HG03575 (cell line): ENCODE data around the gene CEP83.
"Not testable (repeated sequence)": the region's sequence is repeated elsewhere in the genome, so short reads cannot be mapped to it uniquely, and the experiment has no call there.

Source experiments
- ATAC-seq: cut with Tn5 transposase; IDR thresholded peaks from one replicate; pipeline ENCODE4 v1.9.1; 2021; ENCODE audit not compliant: unreplicated experiment, insufficient number of reproducible peaks, low FRiP score; ENCODE audit errors: extremely low read depth

The CEP83 gene

GRCh38 chr12:94320109-94320508 lies 139.6 kb downstream of the CEP83 start:
- no peak for ATAC-seq

GRCh38 chr12:94318181-94318580 lies 141.5 kb downstream of the CEP83 start:
- ATAC-seq = peak; percentile 56

- not testable (repeated sequence) for ATAC-seq
Observed at GRCh38 chr12:94316600-94316999, 143.1 kb downstream of the CEP83 start.

DNA sequence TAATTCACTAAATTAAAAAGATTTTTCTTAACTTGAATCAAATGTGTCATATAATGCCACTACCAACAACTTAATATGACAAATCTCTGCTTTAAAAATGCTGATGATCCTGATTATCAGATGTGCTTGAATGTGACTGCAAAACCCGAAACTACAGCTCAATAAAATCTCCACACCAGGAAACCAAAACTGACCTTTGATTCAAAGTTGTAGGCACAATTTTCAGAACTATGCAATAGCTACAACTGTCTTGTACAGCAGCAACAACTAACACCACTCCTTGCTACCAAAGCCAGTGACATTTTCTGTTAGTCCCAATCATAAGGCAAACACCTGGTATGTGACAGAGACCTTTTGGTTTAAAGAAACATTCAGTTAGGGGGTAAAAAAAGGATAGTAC lies 147.3 kb downstream of the CEP83 start:
- ATAC-seq = no peak

- no peak for ATAC-seq
Observed at GRCh38 chr12:94309373-94309772, 150.3 kb downstream of the CEP83 start.

GRCh38 chr12:94308612-94309011 lies 151.1 kb downstream of the CEP83 start:
- no peak for ATAC-seq

GRCh38 chr12:94305130-94305957 lies 154.3 kb downstream of the CEP83 start:
- ATAC-seq = no peak

GRCh38 chr12:94304566-94305061 lies 155.1 kb downstream of the CEP83 start:
- no peak for ATAC-seq

DNA sequence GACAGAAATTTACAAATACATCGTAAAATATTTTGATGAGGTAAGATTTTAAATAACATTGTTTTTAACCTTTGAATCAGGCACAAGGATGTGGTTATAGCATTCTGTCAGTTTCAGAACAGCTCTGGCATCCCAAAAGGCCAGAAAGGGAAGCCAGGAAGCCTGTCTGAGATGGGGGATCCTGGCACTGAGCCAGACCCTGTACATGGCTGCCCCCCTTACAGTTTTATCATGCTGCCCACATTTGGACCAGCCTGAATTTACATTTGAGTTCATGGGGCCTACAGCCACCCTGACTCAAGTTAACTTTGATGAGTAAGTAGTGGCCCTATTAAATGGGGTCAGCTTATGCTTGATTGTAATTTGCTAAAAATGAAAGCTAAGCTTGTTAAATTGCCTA lies 155.7 kb downstream of the CEP83 start:
- no peak for ATAC-seq

GRCh38 chr12:94299846-94300245 lies 159.8 kb downstream of the CEP83 start:
- ATAC-seq = no peak

DNA sequence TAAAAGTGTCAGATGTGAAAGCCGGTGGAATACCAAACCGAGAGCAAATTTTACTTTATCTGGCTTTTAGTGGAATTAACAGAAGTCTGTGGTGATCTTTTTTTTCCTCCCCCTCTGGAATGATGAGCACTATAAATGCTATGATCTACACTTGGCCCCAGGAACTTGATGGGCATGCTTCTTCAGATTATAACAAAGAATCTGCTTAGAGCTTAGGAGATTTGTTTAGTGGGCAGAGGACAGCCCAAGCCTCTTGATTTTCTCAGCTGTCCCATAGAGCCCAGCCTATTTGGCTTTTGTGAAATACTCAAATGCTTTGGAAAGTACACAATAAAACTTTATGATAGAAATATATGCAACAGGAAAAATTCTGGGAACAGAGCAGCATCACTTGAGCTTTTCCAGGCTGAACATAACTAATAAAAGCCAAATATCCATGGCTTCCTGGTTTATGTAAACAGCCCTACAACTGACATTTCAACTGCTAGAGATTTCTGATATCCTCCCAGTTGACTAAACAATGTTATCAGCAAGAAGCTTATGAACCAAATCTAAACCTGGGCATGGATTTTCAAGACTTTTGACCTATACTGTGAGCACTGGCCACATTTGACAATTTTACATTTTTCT lies 161.7 kb downstream of the CEP83 start:
- no peak for ATAC-seq

- ATAC-seq = no peak
Observed at GRCh38 chr12:94297096-94297699, 162.5 kb downstream of the CEP83 start.

DNA sequence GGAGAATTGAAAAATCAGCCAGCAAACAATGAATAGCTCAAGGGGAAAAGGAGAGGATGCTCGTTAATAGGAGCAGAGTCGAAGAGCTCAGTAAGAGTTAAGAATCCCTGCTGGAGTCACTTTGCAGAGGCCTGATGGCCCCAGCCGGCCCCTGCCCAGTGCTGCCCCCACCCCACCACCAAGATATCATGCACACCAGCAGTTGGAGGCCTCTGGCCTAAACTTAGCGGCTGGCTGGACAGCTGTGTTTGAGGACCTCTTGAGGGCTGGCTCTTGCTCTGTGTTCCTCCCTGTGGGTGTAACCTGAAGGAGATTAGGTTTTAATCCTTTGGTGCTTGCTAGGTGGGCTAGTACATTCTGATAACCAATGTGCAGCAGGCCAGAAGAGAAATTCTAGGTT lies 169.3 kb downstream of the CEP83 start:
- ATAC-seq = no peak

- no peak for ATAC-seq
Observed at GRCh38 chr12:94289461-94290312, 170.0 kb downstream of the CEP83 start.

GRCh38 chr12:94287245-94287628 lies 172.4 kb downstream of the CEP83 start:
- ATAC-seq = no peak

- no peak for ATAC-seq
Observed at GRCh38 chr12:94286583-94287244, 173.0 kb downstream of the CEP83 start.

DNA sequence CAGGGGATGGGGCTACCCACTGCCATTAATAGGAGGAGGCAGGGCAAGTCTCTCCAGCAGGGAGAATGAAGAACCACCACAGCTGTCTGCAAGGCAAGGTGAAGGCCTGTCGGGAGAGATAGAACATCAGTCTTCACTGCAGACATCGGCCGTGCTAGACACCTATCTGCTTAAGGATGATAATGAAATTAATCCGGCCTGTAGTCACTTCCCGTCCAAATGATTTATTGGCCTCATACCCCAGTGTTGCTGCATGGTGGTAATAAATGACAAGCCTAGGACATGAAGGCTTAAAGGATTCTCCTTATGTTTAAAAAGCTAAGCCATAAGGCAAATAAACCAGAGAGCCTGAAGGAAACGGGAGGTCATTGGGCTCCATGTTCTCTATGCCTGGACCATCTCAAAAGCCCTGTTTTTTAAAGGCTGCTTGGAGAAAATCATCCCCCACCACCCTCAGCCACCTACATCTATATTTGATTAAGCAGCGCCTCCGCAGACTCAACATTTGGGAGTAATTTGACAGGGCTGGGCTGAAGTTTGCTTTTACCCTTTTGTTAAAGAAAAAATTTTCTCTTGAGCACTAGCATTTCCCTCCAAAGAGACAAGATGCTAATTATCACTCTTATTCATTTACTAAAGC lies 173.6 kb downstream of the CEP83 start:
- ATAC-seq = no peak

DNA sequence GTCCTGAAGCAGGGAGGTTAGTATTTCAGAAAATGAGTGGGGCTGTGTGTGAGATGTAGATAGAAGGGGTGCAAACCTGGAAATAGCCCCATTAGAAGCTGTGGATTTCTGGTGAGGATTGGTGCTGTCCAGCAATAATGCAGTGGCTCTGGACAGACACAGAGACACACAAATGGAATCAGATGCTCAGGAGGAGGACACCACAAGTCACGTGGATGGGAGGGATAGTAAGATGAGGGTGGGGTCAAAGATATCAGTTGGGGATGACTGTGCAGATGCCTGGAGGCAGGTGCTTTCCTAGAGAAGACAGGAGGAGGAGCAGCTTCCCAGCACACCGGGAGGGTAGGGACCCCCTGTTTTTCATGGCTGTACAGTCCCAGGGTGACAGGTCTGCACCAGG lies 174.8 kb downstream of the CEP83 start:
- ATAC-seq = no peak
